HG02623 (cell line): ENCODE results near the gene HOMER2.

Experiments
- ATAC-seq: cut with Tn5 transposase; IDR thresholded peaks from one replicate; pipeline ENCODE4 v1.9.1; 2021; ENCODE audit warnings: moderate library complexity; ENCODE audit not compliant: unreplicated experiment

The HOMER2 gene

GRCh38 chr15:82805994-82806406 lies 146.5 kb downstream of the HOMER2 start, which contains the start of gene FSD2:
Gene FSD2 (minus strand): TSS chr15:82806069. CDS start chr15:82787390, 18,679 bp downstream.
- peak; percentile 45 for ATAC-seq

GRCh38 chr15:82804575-82804949 lies 148.0 kb downstream of the HOMER2 start:
- no peak for ATAC-seq

GRCh38 chr15:82803793-82804574 lies 148.5 kb downstream of the HOMER2 start:
- no peak for ATAC-seq

- ATAC-seq = no peak
Measured at GRCh38 chr15:82802497-82802896, 150.0 kb downstream of the HOMER2 start.

GRCh38 chr15:82799183-82799841 lies 153.2 kb downstream of the HOMER2 start:
- ATAC-seq = no peak
